Activated CD4-positive, alpha-beta T cell treated with anti-CD3 and anti-CD28 coated beads for 4 hours (primary cell): ENCODE results near the gene NAT10.

Source experiments
- DNase-seq, 2 donors: peaks; one replicate each; pipeline ENCODE4 v3.0.0-alpha.2; 2020

Gene NAT10

GRCh38 chr11:34111722-34112270 lies 6.4 kb downstream of the NAT10 start:
- DNase-seq = no peak

- no peak for DNase-seq
Observed at GRCh38 chr11:34114014-34114413, 8.6 kb downstream of the NAT10 start.

- no peak for DNase-seq
Observed at GRCh38 chr11:34114471-34114870, 9.0 kb downstream of the NAT10 start.

DNA sequence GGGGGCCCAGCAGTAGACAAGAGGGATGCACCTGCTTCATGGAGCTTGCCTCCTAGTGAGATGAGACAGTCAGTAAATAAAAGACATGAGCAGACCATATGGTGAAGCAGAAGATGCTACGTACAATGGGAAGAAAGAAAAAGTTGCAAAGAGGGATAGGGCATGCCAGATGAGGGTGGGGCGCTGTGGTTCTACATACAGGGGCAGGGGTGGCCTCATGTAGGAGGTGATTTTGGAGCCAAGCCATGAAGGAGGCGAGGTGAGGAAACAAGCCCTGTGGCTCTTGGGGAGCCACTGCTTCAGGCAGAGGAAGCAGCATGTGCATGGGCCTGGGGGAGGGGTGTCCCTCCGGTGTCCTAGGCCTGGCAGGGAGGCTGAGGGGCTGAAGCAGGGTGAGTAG lies 15.2 kb downstream of the NAT10 start:
- DNase-seq = no peak

DNA sequence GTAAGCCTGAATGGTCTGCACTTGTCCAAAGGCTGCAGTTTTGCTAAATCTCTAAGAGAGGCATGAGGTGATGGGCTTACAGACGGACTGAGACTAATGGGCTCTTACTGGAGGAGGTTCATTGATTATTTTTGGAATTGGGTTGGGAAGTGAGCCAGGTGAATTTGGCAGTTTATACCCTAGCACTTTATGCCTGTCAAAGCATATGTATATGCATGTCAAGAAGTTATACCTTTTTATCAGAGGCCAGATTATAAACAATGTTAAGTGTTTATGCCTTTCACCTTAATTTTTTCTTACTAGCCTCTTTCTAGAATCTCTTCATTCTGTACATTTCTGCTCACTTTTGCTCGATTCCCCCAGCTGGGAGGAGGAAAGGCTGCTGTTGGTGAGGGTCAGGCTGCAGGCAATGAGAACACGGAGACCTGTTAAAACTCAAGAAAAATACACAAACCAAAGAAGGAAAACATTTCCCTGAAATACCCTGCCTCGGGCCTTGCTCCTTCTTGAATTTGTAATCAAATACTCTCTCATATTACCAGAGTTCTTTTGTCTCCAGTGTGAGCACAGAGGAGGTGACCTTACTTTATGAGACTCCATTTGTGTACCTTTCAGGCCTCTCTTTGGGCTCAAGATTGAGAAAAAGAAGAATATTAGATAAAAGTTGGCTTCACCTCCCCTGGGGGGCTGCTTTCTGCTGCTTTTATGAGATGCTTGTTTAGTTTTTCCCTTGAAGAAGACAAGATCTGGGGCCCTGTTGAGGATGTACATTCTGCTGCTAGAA lies 19.6 kb downstream of the NAT10 start:
- DNase-seq = no peak

DNA sequence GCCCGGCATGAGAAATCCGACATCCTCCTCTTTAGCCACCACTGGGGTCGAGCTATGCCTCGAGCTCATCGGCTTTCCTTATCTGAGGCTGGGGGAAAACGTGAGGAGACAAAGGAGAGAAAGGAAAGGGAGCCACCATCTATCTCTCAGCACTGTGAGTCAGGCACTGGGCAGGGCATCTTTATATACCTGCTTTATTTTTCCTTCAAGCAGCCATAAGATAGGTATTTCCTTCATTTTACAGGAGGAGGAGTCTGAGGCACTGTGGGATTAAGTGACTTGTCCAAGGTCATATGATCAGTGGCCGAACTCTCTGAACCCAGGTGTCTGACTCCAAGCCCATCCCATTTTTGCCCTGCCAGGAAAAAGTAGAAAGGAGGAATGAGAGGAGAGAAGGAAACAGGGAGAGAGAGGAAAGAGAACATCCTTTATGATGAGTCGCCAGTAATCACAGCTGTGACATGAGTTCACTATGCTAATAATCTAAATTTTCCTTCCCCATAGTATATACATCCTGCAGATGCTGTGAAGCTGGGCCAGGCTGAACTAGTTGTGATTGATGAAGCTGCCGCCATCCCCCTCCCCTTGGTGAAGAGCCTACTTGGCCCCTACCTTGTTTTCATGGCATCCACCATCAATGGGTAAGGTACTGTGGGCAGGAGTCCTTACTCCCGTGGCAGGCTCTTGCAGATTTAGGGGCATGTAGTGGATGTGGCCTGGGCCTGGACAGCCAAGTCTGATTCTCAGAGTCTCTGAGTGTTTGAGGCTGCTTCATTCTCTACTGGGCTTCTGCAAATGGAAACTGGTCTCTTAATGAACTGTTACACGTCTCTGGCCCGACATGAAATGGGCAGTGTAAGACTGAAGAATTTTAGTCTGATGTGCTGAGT lies 21.8 kb downstream of the NAT10 start:
- DNase-seq = no peak

- DNase-seq = no peak
Observed at GRCh38 chr11:34128824-34129223, 23.4 kb downstream of the NAT10 start.

- DNase-seq = no peak
Observed at GRCh38 chr11:34132261-34132965, 27.0 kb downstream of the NAT10 start.

DNA sequence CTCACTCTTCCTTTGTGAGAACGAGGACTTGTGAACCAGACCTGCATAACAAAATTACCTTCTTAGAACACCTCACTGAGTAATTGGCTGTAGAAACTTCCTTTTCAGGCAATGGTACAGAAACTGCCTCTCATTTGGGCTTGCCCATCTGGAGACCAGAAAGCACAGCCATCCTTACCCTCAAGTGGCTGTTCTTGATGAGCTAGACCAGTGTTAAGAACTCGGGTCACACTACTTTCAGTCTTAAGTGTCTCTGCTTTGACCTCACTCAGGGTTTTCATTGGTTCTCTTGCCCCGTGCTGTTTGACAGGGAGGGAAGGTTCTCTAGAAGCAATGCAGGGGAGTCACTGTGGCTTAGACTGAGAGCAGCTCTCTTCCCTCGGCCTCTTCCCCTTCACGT lies 29.3 kb downstream of the NAT10 start:
- no peak for DNase-seq

GRCh38 chr11:34135439-34135838 lies 30.0 kb downstream of the NAT10 start:
- DNase-seq = no peak

GRCh38 chr11:34136420-34136819 lies 31.0 kb downstream of the NAT10 start:
- DNase-seq = no peak

- DNase-seq = no peak
Observed at GRCh38 chr11:34139346-34139745, 33.9 kb downstream of the NAT10 start.

DNA sequence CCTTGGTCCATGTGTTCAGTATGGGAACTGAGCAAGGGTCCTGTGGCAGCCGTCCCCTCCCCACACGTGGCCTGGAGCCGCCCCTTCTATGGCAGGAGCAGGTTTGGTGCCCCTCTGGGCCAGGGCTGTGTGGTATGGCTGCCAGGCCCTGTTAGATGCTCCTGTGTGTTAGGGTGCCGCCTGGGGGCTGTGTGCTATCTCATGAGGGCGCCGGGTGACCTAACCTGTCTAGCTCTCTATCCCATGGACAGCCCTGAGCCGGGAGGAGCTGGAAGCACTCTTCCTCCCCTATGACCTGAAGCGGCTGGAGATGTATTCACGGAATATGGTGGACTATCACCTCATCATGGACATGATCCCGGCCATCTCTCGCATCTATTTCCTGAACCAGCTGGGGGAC lies 34.7 kb downstream of the NAT10 start:
- DNase-seq = no peak

GRCh38 chr11:34143048-34143447 lies 37.6 kb downstream of the NAT10 start:
- no peak for DNase-seq

DNA sequence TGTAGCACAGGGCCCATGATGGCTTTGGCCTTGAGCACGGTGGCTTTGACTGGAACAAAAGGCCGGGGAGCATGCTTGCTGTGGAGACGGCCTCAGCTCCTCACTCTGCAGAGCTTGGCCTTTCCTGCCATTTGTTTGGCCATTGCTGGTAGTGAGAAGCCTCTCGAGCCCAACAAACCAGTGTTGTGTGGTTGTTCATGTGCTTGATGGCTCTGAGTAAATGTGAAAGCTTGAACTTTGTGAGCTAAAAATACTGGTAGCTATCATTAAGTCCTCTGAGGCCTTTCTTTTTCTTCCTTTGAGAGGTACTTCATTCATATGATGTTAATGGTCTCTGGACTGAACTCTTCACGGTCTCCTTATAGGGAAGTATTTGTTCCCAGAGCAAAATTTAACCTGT lies 39.6 kb downstream of the NAT10 start:
- DNase-seq = no peak

- DNase-seq = no peak
Observed at GRCh38 chr11:34145847-34146381, 40.5 kb downstream of the NAT10 start.

GRCh38 chr11:34146411-34146810 lies 41.0 kb downstream of the NAT10 start:
- no peak for DNase-seq

- no peak for DNase-seq
Observed at GRCh38 chr11:34146866-34147265, 41.4 kb downstream of the NAT10 start.

DNA sequence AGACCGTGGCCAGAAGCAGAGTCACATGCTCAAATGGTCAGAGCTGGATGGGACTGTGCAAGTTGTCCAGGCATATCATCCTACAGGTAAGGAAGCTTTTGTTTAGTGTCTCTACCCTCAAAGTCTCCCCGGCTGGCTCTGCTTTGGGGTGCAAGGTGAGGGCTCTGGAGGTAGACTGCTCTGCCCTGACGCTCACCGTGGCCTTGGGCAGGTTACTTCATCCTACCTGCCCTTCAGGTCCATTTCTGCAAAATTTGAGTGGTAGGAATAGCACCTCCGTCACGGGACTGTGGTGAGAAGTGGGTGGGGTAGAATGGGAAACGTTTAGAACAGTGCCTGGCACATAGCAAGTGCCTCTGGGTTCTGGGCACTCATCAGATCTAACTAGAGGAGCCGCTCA lies 42.2 kb downstream of the NAT10 start:
- no peak for DNase-seq

DNA sequence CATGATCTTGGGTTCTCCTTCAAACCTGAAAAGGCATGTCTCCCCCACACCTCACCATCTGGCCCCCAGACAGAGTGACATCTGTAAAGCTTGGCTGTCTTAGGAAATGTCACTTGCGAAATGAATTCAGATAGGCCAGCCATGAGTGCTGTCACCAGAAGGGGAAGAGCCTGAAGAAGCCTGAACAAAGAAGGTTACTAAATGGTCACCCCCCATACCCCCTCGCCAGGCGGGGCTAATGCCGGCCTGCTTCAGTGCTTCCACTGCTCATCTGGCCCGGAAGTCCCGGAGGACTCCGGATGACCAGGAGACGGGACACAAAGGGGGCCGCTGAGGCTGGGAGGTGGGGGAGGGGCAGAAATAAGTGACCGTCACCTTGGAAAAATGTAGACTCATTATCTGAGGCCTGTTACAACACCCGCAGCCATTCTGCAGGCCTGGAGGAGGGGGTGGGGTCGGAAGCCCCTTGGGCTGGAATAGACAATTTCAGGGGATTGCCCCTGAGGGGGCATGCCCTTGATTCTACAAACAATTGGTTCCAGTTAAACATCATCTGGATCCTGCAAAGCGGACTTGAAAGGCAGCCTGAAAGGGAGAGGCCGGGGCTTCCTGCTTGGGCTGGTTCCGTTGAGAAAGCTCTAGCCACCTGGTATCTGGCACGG lies 43.2 kb downstream of the NAT10 start:
- no peak for DNase-seq

DNA sequence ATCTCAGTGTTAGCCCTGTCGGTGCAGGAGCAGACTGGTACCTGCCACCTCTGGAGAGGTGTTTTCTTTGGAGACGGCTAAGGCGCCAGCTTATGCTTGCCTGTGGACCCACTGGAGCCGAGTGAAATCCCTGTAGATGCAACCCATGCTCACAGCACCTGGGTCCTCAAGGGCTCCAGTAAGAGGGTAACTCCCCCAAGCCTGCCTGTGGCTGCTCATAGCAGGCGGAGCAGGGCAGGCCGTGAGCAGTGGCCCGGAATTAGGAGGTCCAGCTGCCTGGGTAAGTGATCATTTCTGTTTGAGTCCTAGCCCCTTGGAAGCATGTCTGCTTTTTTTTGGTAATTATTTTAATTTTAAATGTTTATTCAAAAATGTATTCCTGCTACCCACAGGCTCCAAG lies 43.8 kb downstream of the NAT10 start:
- no peak for DNase-seq

GRCh38 chr11:34149786-34150185 lies 44.4 kb downstream of the NAT10 start:
- DNase-seq = no peak
